Heart left ventricle (tissue), 16 donors: ENCODE results near the gene KIF26A. TPM values are rescaled to one million over a fixed set of nuclear protein-coding genes. Genes with fewer than 3 reads are reported as not detected.

Experiments used
- ATAC-seq, 4 donors: fragments of 200-7000 bp; cut with Tn5 transposase; one replicate each; pipeline ENCODE4 v1.9.1; 2020 to 2022; ENCODE audit warnings: moderate library complexity in 4 of 4, mild to moderate bottlenecking in 3 of 4, moderate number of reproducible peaks in 1 of 4
- DNase-seq, 5 donors: peaks; one replicate each; pipeline ENCODE4 v3.0.0-alpha.2; 2020
- H3K27ac ChIP-seq, 12 donors: fragments of 200-600 bp; sonication (generic) in 4 of 12; one replicate each; pipeline versions ENCODE4 v1.5.0 to v1.8.0; 2016 to 2022; ENCODE audit warnings: mild to moderate bottlenecking in 2 of 12
- H3K27me3 ChIP-seq, 9 donors: fragments of 200-600 bp; sonication (generic) in 2 of 9; one replicate each; pipeline versions ENCODE4 v1.5.1 to v1.8.0; 2016 to 2022; ENCODE audit warnings: mild to moderate bottlenecking in 3 of 9
- H3K36me3 ChIP-seq, 9 donors: fragments of 200-600 bp; sonication (generic) in 2 of 9; one replicate each; pipeline versions ENCODE4 v1.5.0 to v1.8.0; 2018 to 2022; ENCODE audit warnings: mild to moderate bottlenecking in 2 of 9
- H3K4me1 ChIP-seq, 12 donors: fragments of 200-600 bp; sonication (generic) in 4 of 12; one replicate each; pipeline versions ENCODE4 v1.5.0 to v1.8.0; 2016 to 2022; ENCODE audit warnings: mild to moderate bottlenecking in 3 of 12
- H3K4me3 ChIP-seq, 12 donors: fragments of 200-600 bp; sonication (generic) in 4 of 12; one replicate each; pipeline versions ENCODE4 v1.5.0 to v1.8.0; 2017 to 2022; ENCODE audit warnings: mild to moderate bottlenecking in 9 of 12, moderate library complexity in 4 of 12
- H3K9me3 ChIP-seq, 12 donors: fragments of 200-600 bp; sonication (generic) in 4 of 12; one replicate each; pipeline versions ENCODE4 v1.5.0 to v1.8.0; 2016 to 2022; ENCODE audit warnings: mild to moderate bottlenecking in 1 of 12
- POLR2A ChIP-seq, 2 donors: fragments of 450-650 bp; IDR thresholded peaks; one replicate each; pipeline ENCODE4 v1.6.1; 2017; ENCODE audit warnings: antibody characterized with exemption in 2 of 2, mild to moderate bottlenecking in 2 of 2, moderate library complexity in 2 of 2
- WGBS, 4 donors: extraction: QIAGEN DNeasy Blood & Tissue Kit in 2 of 4; methylation state at CpG; one replicate each; pipeline versions ENCODE4 v1.1.5 to v1.1.7; 2013 to 2018; 5-methylcytosine and 5-hydroxymethylcytosine counted together
- intact Hi-C, 10 donors: fragments of 100-400 bp; cut with DNase I; formaldehyde crosslinking; loops; one replicate each; pipeline versions ENCODE4 v1.11.1 to v1.14.2; 2022
- polyA plus RNA-seq, 2 donors: library from polyadenylated mRNA; stranded (reverse); fragments of 200-250 nt; gene quantifications; one replicate each; pipeline ENCODE4 v1.2.3, GENCODE V29; 2013
- total RNA-seq, 9 donors: library from RNA; depleted of rRNA in 2 of 9; stranded (reverse); fragments of >200 nt in 2 of 9; fragmentation: NEBNext Ultra II Directional in 3 of 9; extraction: Animal tissue kit (Norgen Biotek cat#: 25700) in 3 of 9; gene quantifications; one replicate each; pipeline versions ENCODE4 v1.1.0 to v1.2.4, GENCODE V29; 2016 to 2023
- TF ChIP-seq, protein P1 (sequence below), 12 donors: fragments of 200-600 bp; sonication (generic) in 4 of 12; IDR thresholded peaks; one replicate each; pipeline versions ENCODE4 v1.5.0 to v1.8.0; 2018 to 2022; ENCODE audit warnings: antibody characterized with exemption in 12 of 12, mild to moderate bottlenecking in 5 of 12
- donor health status: ischemic (EF 13 %, LVEDD 7.1; RV severe dilation, severe dysfunction).
- donor health status: healthy with polysubstance abuse.
- donor health status: DM: no; HTN: yes; CAD: no.
- donor health status: DM: no; HTN: no; CAD: no.
- donor health status: ischemic (EF 25% LVEDD 6.9; RV normal size, moderate dysfunction).
- donor health status: ischemic (EF 25% LVEDD 5.7; RV mildly dilated, moderate dysfunction).
- donor health status: healthy.
- donor health status: DM: yes; HTN: yes; CAD: no.
- donor health status: ischemic (EF 35%, LVEDD 5.7; RV mildly dilated, moderate dysfunction).
- donor health status: nonischemic (EF 11% LVEDD 7.7; RV severe dilation, severe dysfunction).
- donor health status: DM: yes; HTN: yes; CAD: no.
- donor health status: PGD.
- donor health status: ischemic (EF 29% LVEDD 5.4; RV normal size, mild dysfunction).
- donor health status: nonischemic (EF 23%, LVEDD 6.1; RV moderate dilation, normal function).

KIF26A gene
- total and polyA plus RNA-seq, 11 donors, result 4.9 to 12.6 (median 7.8) TPM

DNA sequence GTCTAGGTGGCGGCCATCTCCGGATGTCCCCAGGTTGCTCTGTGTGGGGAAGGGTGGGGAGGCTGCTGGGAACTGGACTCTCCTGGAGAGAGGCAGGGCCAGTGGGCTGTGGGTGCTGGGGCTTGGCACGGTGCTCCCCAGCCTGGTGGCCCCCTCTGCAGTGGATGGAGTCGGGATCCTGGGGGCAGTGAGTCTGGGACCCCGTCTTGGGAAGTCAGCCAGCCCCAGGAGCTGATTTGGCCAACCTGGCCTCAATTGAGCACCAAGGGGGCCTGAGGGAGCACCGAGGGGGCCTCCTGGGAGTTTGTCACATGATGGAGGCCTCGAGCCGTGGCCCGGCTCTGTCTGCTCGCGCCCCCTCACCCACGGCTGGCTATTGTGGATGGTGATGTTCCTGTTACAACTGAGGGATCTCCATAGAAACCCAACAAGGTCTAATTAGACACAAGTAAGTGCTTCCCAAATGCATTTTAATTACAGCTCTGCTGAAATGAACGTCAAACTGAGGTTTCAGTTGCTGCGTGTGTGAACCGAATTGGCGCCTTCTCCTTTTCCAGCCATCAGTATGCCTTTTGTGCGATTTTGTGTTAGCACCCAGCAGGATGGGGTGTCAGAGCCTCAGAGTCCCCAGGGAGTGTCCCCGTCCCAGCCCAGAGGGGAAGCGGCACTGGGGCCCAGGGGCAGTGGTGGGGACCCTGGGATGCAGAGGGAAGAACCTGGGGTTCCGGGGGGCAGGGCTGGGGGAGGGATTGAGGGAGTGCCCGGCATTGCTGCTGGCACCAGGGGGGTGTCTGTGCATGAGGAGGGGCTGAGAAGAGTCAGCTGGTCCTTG lies 71.8 kb downstream of the KIF26A start:
- H3K27me3 ChIP-seq, result peaks cover 0 to 18% (median 0%) of the 10 kb centered on the region in 9 donors
- ATAC-seq, result no peak
- H3K36me3 ChIP-seq, result no peaks in the 10 kb centered on the region
- no peaks in the 10 kb centered on the region for H3K4me1 ChIP-seq
- TF ChIP-seq, protein P1, sequence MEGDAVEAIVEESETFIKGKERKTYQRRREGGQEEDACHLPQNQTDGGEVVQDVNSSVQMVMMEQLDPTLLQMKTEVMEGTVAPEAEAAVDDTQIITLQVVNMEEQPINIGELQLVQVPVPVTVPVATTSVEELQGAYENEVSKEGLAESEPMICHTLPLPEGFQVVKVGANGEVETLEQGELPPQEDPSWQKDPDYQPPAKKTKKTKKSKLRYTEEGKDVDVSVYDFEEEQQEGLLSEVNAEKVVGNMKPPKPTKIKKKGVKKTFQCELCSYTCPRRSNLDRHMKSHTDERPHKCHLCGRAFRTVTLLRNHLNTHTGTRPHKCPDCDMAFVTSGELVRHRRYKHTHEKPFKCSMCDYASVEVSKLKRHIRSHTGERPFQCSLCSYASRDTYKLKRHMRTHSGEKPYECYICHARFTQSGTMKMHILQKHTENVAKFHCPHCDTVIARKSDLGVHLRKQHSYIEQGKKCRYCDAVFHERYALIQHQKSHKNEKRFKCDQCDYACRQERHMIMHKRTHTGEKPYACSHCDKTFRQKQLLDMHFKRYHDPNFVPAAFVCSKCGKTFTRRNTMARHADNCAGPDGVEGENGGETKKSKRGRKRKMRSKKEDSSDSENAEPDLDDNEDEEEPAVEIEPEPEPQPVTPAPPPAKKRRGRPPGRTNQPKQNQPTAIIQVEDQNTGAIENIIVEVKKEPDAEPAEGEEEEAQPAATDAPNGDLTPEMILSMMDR (IDR thresholded peaks at IDR 0.05), result no peak
- TF ChIP-seq POLR2A (IDR thresholded peaks at IDR 0.05), result no peak
- DNase-seq, result peak in 1 of 5 donors; percentile 38
- H3K4me3 ChIP-seq, result no peak overlapping the region
- no peaks in the 10 kb centered on the region for H3K9me3 ChIP-seq
- WGBS, 4 donors, result 72 to 86% (median 79%) methylated on average over 17 to 21 of the region's 21 CpGs
- intact Hi-C loops, result no loop called here
- H3K27ac ChIP-seq, result no peak overlapping the region

DNA sequence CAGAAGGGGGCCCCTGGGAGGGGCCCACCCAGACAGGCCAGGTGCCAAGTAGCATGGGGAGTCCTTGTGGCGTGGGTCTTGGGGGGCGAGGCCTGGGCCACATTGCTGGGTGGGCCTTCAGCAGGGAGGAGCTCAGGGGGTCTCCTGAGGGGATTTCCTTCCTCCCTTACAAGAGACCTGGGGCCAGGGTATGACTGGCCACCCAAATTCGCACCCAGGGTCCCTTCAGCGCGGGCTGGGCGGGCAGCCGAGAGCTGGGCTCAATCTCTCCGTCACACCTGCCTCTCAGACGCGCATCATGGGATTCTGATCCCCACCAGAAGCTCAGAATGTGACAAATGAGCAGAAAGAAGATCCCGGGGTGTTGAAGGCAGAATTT lies 72.4 kb downstream of the KIF26A start:
- no peak overlapping the region for H3K4me3 ChIP-seq
- H3K9me3 ChIP-seq, result no peaks in the 10 kb centered on the region
- ATAC-seq, result no peak
- TF ChIP-seq, protein P1 (IDR thresholded peaks at IDR 0.05), result no peak
- no peak for TF ChIP-seq POLR2A (IDR thresholded peaks at IDR 0.05)
- intact Hi-C loops, result no loop called here
- no peaks in the 10 kb centered on the region for H3K36me3 ChIP-seq
- no peaks in the 10 kb centered on the region for H3K4me1 ChIP-seq
- WGBS, 4 donors, result 86 to 91% (median 90%) methylated on average over 11 of the region's 11 CpGs
- H3K27me3 ChIP-seq, result peaks cover 0 to 18% (median 0%) of the 10 kb centered on the region in 9 donors
- H3K27ac ChIP-seq, result no peak overlapping the region
- DNase-seq, result peak in 1 of 5 donors; percentile 53

DNA sequence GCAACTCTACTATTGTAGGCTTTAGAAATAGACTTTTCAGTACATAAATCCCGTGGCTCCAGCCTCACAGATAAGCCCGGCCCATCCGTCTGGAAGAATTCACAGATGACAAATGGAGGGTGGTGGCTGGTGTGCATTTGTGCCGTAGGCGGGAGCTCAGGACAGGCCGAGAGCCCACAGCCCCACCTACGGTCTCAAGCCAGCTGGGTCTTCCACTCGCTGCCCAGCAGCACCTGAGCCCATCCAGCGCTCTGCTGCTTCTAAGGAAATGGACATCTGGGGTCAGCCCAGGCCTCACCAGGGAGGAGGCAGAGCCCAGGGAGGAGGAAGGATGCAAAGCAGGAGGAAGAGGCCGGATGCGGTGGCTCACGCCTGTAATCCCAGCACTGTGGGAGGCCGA lies 72.8 kb downstream of the KIF26A start:
- intact Hi-C loops, result no loop called here
- ATAC-seq, result no peak
- WGBS, 4 donors, result 62 to 80% (median 69%) methylated on average over 12 to 13 of the region's 13 CpGs
- H3K4me1 ChIP-seq, result no peaks in the 10 kb centered on the region
- no peaks in the 10 kb centered on the region for H3K36me3 ChIP-seq
- H3K4me3 ChIP-seq, result no peak overlapping the region
- no peak overlapping the region for H3K27ac ChIP-seq
- TF ChIP-seq, protein P1 (IDR thresholded peaks at IDR 0.05), result no peak
- no peak for TF ChIP-seq POLR2A (IDR thresholded peaks at IDR 0.05)
- DNase-seq, result peak in 1 of 5 donors; percentile 35
- peaks cover 0 to 18% (median 0%) of the 10 kb centered on the region in 9 donors for H3K27me3 ChIP-seq
- H3K9me3 ChIP-seq, result no peaks in the 10 kb centered on the region

DNA sequence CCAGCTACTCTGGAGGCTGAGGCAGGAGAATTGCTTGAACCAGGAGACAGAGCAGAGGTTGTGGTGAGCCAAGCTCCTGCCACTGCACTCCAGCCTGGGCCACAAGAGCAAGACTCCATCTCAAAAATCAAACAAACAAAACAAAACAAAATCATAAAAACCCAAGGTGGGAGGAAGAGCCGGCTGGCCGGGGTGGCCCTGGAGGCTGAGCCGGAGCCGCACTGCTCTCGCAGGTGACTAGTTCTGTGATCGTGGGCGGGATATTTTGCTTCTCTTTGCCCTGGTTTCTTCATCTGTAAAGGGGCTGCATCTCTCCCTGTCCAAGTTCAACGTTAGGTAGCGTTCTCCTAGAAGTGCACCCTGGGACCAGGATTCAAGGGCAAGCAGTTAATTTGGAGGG lies 73.4 kb downstream of the KIF26A start:
- 96 to 97% (median 97%) methylated on average over 9 of the region's 9 CpGs for WGBS, 4 donors
- H3K4me3 ChIP-seq, result no peak overlapping the region
- H3K27ac ChIP-seq, result no peak overlapping the region
- ATAC-seq, result no peak
- intact Hi-C loops, result no loop called here
- H3K36me3 ChIP-seq, result no peaks in the 10 kb centered on the region
- H3K4me1 ChIP-seq, result no peaks in the 10 kb centered on the region
- H3K27me3 ChIP-seq, result peaks cover 0 to 18% (median 0%) of the 10 kb centered on the region in 9 donors
- TF ChIP-seq, protein P1 (IDR thresholded peaks at IDR 0.05), result no peak
- no peak for TF ChIP-seq POLR2A (IDR thresholded peaks at IDR 0.05)
- DNase-seq, result peak in 1 of 5 donors; percentile 15
- no peaks in the 10 kb centered on the region for H3K9me3 ChIP-seq
